Measurements from ENCODE around the gene ELMO2. TPM values are rescaled to one million over a fixed set of nuclear protein-coding genes. Genes with fewer than 3 reads are reported as not detected.

Gene ELMO2
- polyA plus RNA-seq, 3 donors from 2014 or later: 50.7 to 107 (median 98.7) TPM

GRCh38 chr20:46371656-46372055, 34.8 kb downstream of the ELMO2 start:
- peaks cover 0 to 1% (median 0%) of the 10 kb centered on the region in 3 donors for H3K27me3 Mint-ChIP-seq (ENCODE audit: low read depth in 3 of 3)
- no peak overlapping the region for H3K4me3 Mint-ChIP-seq
- no peak for DNase-seq
- H3K36me3 Mint-ChIP-seq: peaks cover 29 to 74% (median 42%) of the 10 kb centered on the region in 3 donors
- H3K9me3 Mint-ChIP-seq: no peaks in the 10 kb centered on the region
- H3K27ac Mint-ChIP-seq: no peak overlapping the region
- peaks cover 0 to 2% of the 10 kb centered on the region in 2 donors for H3K4me1 Mint-ChIP-seq

GRCh38 chr20:46368902-46369268, 37.5 kb downstream of the ELMO2 start:
- H3K4me1 Mint-ChIP-seq: peaks cover 11 to 26% of the 10 kb centered on the region in 2 donors
- H3K27me3 Mint-ChIP-seq (ENCODE audit: low read depth in 3 of 3): peaks cover 5 to 11% (median 7%) of the 10 kb centered on the region in 3 donors
- H3K36me3 Mint-ChIP-seq: peaks cover 16 to 64% (median 36%) of the 10 kb centered on the region in 3 donors
- DNase-seq: no peak
- H3K4me3 Mint-ChIP-seq: no peak overlapping the region
- H3K27ac Mint-ChIP-seq: peak overlapping the region in 4 of 6 donors; percentile 30 to 81 (median 38)
- H3K9me3 Mint-ChIP-seq: no peaks in the 10 kb centered on the region

GRCh38 chr20:46367967-46368901, 38.2 kb downstream of the ELMO2 start:
- Mint-ChIP-seq H3K4me1 (peaks cover 17 to 32% of the 10 kb centered on the region in 2 donors), H3K36me3 (peaks cover 11 to 59% (median 30%) of the 10 kb centered on the region in 3 donors)

GRCh38 chr20:46367234-46367633, 39.2 kb downstream of the ELMO2 start:
- Mint-ChIP-seq H3K4me1 (peaks cover 27 to 42% of the 10 kb centered on the region in 2 donors), H3K27ac (peak overlapping the region in 3 of 6 donors; percentile 5 to 89 (median 34)), H3K36me3 (peaks cover 8 to 49% (median 22%) of the 10 kb centered on the region in 3 donors), H3K4me3 (no peak overlapping the region), H3K9me3 (no peaks in the 10 kb centered on the region), H3K27me3 (ENCODE audit: low read depth in 3 of 3) (peaks cover 7 to 20% (median 10%) of the 10 kb centered on the region in 3 donors)
- DNase-seq: no peak

More at GRCh38 chr20:46367967-46368901, 38.2 kb downstream of the ELMO2 start:
- no peaks in the 10 kb centered on the region for H3K9me3 Mint-ChIP-seq
- H3K4me3 Mint-ChIP-seq: no peak overlapping the region
- H3K27me3 Mint-ChIP-seq (ENCODE audit: low read depth in 3 of 3): peaks cover 7 to 17% (median 10%) of the 10 kb centered on the region in 3 donors
- DNase-seq: no peak
- H3K27ac Mint-ChIP-seq: peak overlapping the region; percentile 42 to 81 (median 59)

GRCh38 chr20:46366826-46367225, 39.6 kb downstream of the ELMO2 start:
- DNase-seq: no peak
- Mint-ChIP-seq H3K4me3 (no peak overlapping the region), H3K27ac (peak overlapping the region in 5 of 6 donors; percentile 50 to 95 (median 79)), H3K4me1 (peaks cover 31 to 46% of the 10 kb centered on the region in 2 donors), H3K36me3 (peaks cover 8 to 45% (median 18%) of the 10 kb centered on the region in 3 donors), H3K9me3 (no peaks in the 10 kb centered on the region), H3K27me3 (ENCODE audit: low read depth in 3 of 3) (peaks cover 7 to 20% (median 10%) of the 10 kb centered on the region in 3 donors)

- no peak for DNase-seq
- no peaks in the 10 kb centered on the region for H3K9me3 Mint-ChIP-seq
- peaks cover 8 to 35% (median 9%) of the 10 kb centered on the region in 3 donors for H3K36me3 Mint-ChIP-seq
- peak overlapping the region in 4 of 5 donors; percentile 39 to 92 (median 92) for H3K4me3 Mint-ChIP-seq
- peaks cover 7 to 20% (median 10%) of the 10 kb centered on the region in 3 donors for H3K27me3 Mint-ChIP-seq (ENCODE audit: low read depth in 3 of 3)
- H3K27ac Mint-ChIP-seq: peak overlapping the region; percentile 89 to 98 (median 94)
- H3K4me1 Mint-ChIP-seq: peaks cover 42 to 58% of the 10 kb centered on the region in 2 donors
These were observed 40.8 kb downstream of the ELMO2 start for GRCh38 chr20:46365487-46366220.

GRCh38 chr20:46364670-46365486, 41.5 kb downstream of the ELMO2 start:
- H3K4me3 Mint-ChIP-seq: peak overlapping the region; percentile 91 to 93 (median 92)
- H3K27me3 Mint-ChIP-seq (ENCODE audit: low read depth in 3 of 3): peaks cover 7 to 20% (median 10%) of the 10 kb centered on the region in 3 donors
- H3K9me3 Mint-ChIP-seq: no peaks in the 10 kb centered on the region
- H3K27ac Mint-ChIP-seq: peak overlapping the region; percentile 89 to 98 (median 94)
- H3K36me3 Mint-ChIP-seq: peaks cover 6 to 33% (median 8%) of the 10 kb centered on the region in 3 donors
- H3K4me1 Mint-ChIP-seq: peaks cover 44 to 63% of the 10 kb centered on the region in 2 donors
- DNase-seq: no peak

GRCh38 chr20:46363874-46364669, 42.3 kb downstream of the ELMO2 start:
- no peaks in the 10 kb centered on the region for H3K9me3 Mint-ChIP-seq
- H3K4me1 Mint-ChIP-seq: peaks cover 52 to 71% of the 10 kb centered on the region in 2 donors
- peaks cover 7 to 20% (median 10%) of the 10 kb centered on the region in 3 donors for H3K27me3 Mint-ChIP-seq (ENCODE audit: low read depth in 3 of 3)
- H3K36me3 Mint-ChIP-seq: peaks cover 6 to 25% (median 11%) of the 10 kb centered on the region in 3 donors
- H3K27ac Mint-ChIP-seq: peak overlapping the region; percentile 89 to 98 (median 96)
- peak overlapping the region; percentile 92 to 97 (median 92) for H3K4me3 Mint-ChIP-seq
- DNase-seq: peak; percentile 87 to 89 (median 88)

- Mint-ChIP-seq H3K27me3 (ENCODE audit: low read depth in 3 of 3) (peaks cover 7 to 20% (median 10%) of the 10 kb centered on the region in 3 donors), H3K4me3 (peak overlapping the region; percentile 92 to 97 (median 92)), H3K36me3 (peaks cover 6 to 18% (median 11%) of the 10 kb centered on the region in 3 donors), H3K4me1 (peaks cover 54 to 76% of the 10 kb centered on the region in 2 donors), H3K9me3 (no peaks in the 10 kb centered on the region), H3K27ac (peak overlapping the region; percentile 89 to 98 (median 96))
- no peak for DNase-seq
These were observed 43.2 kb downstream of the ELMO2 start for GRCh38 chr20:46362921-46363867.

- no peak for DNase-seq
- Mint-ChIP-seq H3K27ac (peak overlapping the region; percentile 81 to 98 (median 90)), H3K4me1 (peaks cover 64 to 89% of the 10 kb centered on the region in 2 donors), H3K4me3 (peak overlapping the region in 4 of 5 donors; percentile 4 to 58 (median 52)), H3K9me3 (no peaks in the 10 kb centered on the region), H3K36me3 (peaks cover 3 to 8% (median 4%) of the 10 kb centered on the region in 3 donors), H3K27me3 (ENCODE audit: low read depth in 3 of 3) (peaks cover 7 to 20% (median 10%) of the 10 kb centered on the region in 3 donors)
These were observed 44.6 kb downstream of the ELMO2 start for GRCh38 chr20:46361811-46362210.

- Mint-ChIP-seq H3K27me3 (ENCODE audit: low read depth in 3 of 3) (peaks cover 7 to 20% (median 10%) of the 10 kb centered on the region in 3 donors), H3K4me1 (peaks cover 64 to 84% of the 10 kb centered on the region in 2 donors), H3K36me3 (peaks cover 3 to 4% (median 4%) of the 10 kb centered on the region in 3 donors), H3K9me3 (no peaks in the 10 kb centered on the region), H3K27ac (peak overlapping the region; percentile 81 to 98 (median 90)), H3K4me3 (peak overlapping the region in 4 of 5 donors; percentile 4 to 53 (median 17))
- DNase-seq: no peak
These were observed 45.0 kb downstream of the ELMO2 start for GRCh38 chr20:46361381-46361780.
